ENCODE data around the gene DOC2B. TPM values are rescaled to one million over a fixed set of nuclear protein-coding genes. Genes with fewer than 3 reads are reported as not detected.
"Not testable (repeated sequence)": the region's sequence is repeated elsewhere in the genome, so short reads cannot be mapped to it uniquely, and the experiment has no call there.

Gene DOC2B
- not detected for total RNA-seq

- DNase-seq = peak; percentile 41
- Mint-ChIP-seq H3K27ac (no peak within 1 kb of the TSS), H3K27me3 (peaks cover 35% of the 10 kb centered on the region), H3K9me3 (no peaks in the 10 kb centered on the region), H3K4me3 (peak within 1 kb of the TSS; percentile 44), H3K4me1 (peaks cover 7% of the 10 kb centered on the region), H3K36me3 (no peaks in the 10 kb centered on the region)
- POLR2A ChIA-PET = no interaction called here
- peak; percentile 60 for ATAC-seq (ENCODE audit: low read depth)
These were observed at the start of gene DOC2B for GRCh38 chr17:181245-182049. Gene DOC2B (minus strand): TSS chr17:181650. CDS start chr17:181479, 171 bp downstream.

DNA sequence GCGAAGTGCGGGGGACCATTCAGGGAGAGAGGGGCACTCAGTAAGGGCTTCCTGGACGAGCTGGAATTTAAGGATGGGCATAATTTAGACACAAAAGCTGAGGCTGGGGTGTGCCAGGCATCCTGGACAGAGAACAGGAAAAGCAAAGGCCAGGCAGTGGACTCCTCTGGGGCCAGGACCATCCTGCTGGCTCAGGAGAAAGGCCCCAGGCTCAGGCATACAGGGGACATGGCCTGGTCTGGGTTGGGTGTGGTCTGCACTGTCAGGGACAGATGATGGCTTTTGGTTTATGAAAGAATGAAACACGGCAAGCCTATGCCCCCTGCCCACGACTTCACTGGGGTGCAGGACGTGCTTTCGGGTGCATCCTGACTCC lies 48.9 kb upstream of the DOC2B start:
- H3K4me3 Mint-ChIP-seq = no peak overlapping the region
- H3K4me1 Mint-ChIP-seq = no peaks in the 10 kb centered on the region
- POLR2A ChIA-PET = no interaction called here
- no peaks in the 10 kb centered on the region for H3K36me3 Mint-ChIP-seq
- H3K27me3 Mint-ChIP-seq = peaks cover 2% of the 10 kb centered on the region
- ATAC-seq (ENCODE audit: low read depth) = no peak
- H3K9me3 Mint-ChIP-seq = no peaks in the 10 kb centered on the region
- DNase-seq = no peak
- H3K27ac Mint-ChIP-seq = no peak overlapping the region

- DNase-seq (no peak), ATAC-seq (ENCODE audit: low read depth) (no peak)
- POLR2A ChIA-PET = no interaction called here
- Mint-ChIP-seq H3K4me1 (no peaks in the 10 kb centered on the region), H3K36me3 (no peaks in the 10 kb centered on the region), H3K9me3 (no peaks in the 10 kb centered on the region), H3K4me3 (no peak overlapping the region), H3K27me3 (peaks cover under 1% of the 10 kb centered on the region), H3K27ac (no peak overlapping the region)
These were observed 48.4 kb upstream of the DOC2B start for GRCh38 chr17:229709-230394.

- Mint-ChIP-seq H3K27me3 (no peaks in the 10 kb centered on the region), H3K4me3 (no peak overlapping the region), H3K36me3 (no peaks in the 10 kb centered on the region), H3K27ac (no peak overlapping the region), H3K9me3 (no peaks in the 10 kb centered on the region), H3K4me1 (no peaks in the 10 kb centered on the region)
- ATAC-seq (ENCODE audit: low read depth) = no peak
- DNase-seq = no peak
- POLR2A ChIA-PET = no interaction called here
These were observed 47.7 kb upstream of the DOC2B start for GRCh38 chr17:228951-229708.

DNA sequence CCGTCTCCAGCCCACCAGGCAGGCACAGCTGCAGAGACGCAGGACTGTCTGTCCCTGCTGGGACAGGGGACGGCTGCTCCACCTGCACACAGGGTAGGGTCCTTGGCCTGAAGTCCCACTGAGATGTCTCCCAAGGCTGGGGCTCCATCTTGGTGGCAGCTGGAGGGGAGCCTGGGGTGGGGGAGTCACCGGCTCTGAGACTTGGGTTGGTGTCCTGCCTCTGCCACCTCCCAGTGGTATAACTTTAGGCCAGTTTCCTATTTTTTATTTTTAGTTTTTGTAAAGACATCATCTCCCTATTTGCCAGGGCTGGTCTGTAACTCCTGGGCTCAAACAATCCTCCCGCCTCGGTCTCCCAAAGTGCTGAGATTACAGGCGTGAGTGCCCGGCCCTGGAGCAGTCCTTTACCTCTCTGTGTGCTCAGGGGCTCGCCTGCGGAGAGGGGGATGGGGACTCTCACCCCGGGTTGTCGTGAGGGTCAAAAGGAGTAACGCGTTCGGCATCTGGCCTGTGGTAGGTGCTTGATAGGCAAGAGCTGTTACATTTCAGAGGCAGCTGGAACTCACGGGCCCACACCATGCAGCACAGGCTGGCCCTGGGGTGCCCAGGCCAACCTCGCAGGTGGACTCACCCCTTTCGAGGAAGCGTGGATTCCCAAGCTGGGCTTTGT lies 46.6 kb upstream of the DOC2B start:
- Mint-ChIP-seq H3K9me3 (no peaks in the 10 kb centered on the region), H3K27me3 (no peaks in the 10 kb centered on the region), H3K4me3 (no peak overlapping the region), H3K36me3 (no peaks in the 10 kb centered on the region), H3K4me1 (no peaks in the 10 kb centered on the region), H3K27ac (no peak overlapping the region)
- ATAC-seq (ENCODE audit: low read depth) (no peak), DNase-seq (no peak)
- POLR2A ChIA-PET = no interaction called here

GRCh38 chr17:227078-227945 lies 45.9 kb upstream of the DOC2B start:
- Mint-ChIP-seq H3K4me1 (no peaks in the 10 kb centered on the region), H3K9me3 (no peaks in the 10 kb centered on the region), H3K4me3 (no peak overlapping the region), H3K36me3 (no peaks in the 10 kb centered on the region), H3K27me3 (no peaks in the 10 kb centered on the region), H3K27ac (no peak overlapping the region)
- POLR2A ChIA-PET = no interaction called here
- ATAC-seq (ENCODE audit: low read depth) (no peak), DNase-seq (no peak)

- DNase-seq (no peak), ATAC-seq (ENCODE audit: low read depth) (no peak)
- Mint-ChIP-seq H3K27me3 (no peaks in the 10 kb centered on the region), H3K27ac (no peak overlapping the region), H3K4me1 (no peaks in the 10 kb centered on the region), H3K4me3 (no peak overlapping the region), H3K36me3 (no peaks in the 10 kb centered on the region), H3K9me3 (no peaks in the 10 kb centered on the region)
- POLR2A ChIA-PET = no interaction called here
These were observed 44.9 kb upstream of the DOC2B start for GRCh38 chr17:226108-227077.

- Mint-ChIP-seq H3K9me3 (no peaks in the 10 kb centered on the region), H3K36me3 (no peaks in the 10 kb centered on the region), H3K27ac (no peak overlapping the region), H3K27me3 (no peaks in the 10 kb centered on the region), H3K4me3 (no peak overlapping the region), H3K4me1 (no peaks in the 10 kb centered on the region)
- ATAC-seq (ENCODE audit: low read depth) (no peak), DNase-seq (no peak)
- POLR2A ChIA-PET = no interaction called here
These were observed 44.1 kb upstream of the DOC2B start for GRCh38 chr17:225551-225950.

DNA sequence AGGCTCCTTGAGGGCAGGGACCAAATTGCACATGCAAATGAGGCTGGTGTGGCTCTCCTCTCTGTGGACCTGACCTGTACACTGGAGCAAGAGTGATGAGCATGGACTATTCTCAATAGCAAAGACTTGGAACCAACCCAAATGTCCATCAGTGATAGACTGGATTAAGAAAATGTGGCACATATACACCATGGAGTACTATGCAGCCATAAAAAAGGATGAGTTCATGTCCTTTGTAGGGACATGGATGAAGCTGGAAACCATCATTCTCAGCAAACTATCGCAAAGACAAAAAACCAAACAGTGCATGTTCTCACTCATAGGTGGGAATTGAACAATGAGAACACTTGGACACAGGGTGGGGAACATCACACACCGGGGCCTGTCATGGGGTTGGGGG lies 43.1 kb upstream of the DOC2B start:
- ATAC-seq (ENCODE audit: low read depth); H3K4me3 Mint-ChIP-seq; H3K9me3 Mint-ChIP-seq; H3K27me3 Mint-ChIP-seq; H3K27ac Mint-ChIP-seq; POLR2A ChIA-PET; H3K36me3 Mint-ChIP-seq; DNase-seq; H3K4me1 Mint-ChIP-seq: not testable (repeated sequence)

DNA sequence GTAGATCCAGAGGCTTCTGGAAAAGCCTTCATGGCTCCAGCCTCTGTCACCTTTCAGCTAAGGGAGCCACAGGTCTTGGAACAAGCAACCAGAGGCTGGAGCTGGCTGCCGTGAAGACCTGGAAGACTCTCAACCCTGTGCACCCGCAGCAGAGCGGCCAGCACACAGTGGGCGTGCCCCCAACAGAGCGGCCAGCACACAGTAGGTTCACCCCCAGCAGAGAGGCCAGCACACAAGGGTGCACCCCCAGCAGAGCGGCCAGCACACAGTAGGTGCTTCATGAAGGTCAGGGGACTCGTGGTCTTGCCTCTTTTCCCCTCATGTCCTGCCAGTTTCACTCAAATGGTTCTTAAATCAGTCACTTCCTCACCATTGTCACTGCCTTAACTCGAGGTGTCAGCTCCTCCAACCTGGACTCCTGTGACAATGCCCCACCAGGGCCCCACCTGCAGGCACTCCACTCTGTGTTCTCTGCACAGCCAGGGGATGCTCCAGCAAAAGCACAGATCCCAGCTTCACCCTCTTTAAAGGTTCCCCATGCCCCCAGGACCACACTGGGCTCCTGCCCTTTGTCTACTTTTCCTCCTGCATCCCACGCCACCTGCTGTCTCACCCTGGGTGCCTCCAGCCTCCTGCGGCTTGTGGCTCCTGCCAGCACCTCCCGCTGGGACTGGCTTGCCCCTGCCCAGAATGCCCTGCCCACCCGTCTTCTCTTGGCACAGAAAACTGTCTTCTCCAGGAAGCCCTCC lies 42.4 kb upstream of the DOC2B start:
- DNase-seq (no peak), ATAC-seq (ENCODE audit: low read depth) (no peak)
- POLR2A ChIA-PET = no interaction called here
- H3K9me3 Mint-ChIP-seq = no peaks in the 10 kb centered on the region
- no peak overlapping the region for H3K4me3 Mint-ChIP-seq
- H3K27ac Mint-ChIP-seq = no peak overlapping the region
- no peaks in the 10 kb centered on the region for H3K27me3 Mint-ChIP-seq
- no peaks in the 10 kb centered on the region for H3K36me3 Mint-ChIP-seq
- H3K4me1 Mint-ChIP-seq = no peaks in the 10 kb centered on the region

- DNase-seq (no peak), ATAC-seq (ENCODE audit: low read depth) (no peak)
- Mint-ChIP-seq H3K36me3 (no peaks in the 10 kb centered on the region), H3K27ac (no peak overlapping the region), H3K27me3 (no peaks in the 10 kb centered on the region), H3K9me3 (no peaks in the 10 kb centered on the region), H3K4me1 (no peaks in the 10 kb centered on the region), H3K4me3 (no peak overlapping the region)
- POLR2A ChIA-PET = no interaction called here
These were observed 40.7 kb upstream of the DOC2B start for GRCh38 chr17:222172-222571.

Measured in activated naive CD8-positive, alpha-beta T cell treated with anti-CD3 and anti-CD28 coated beads, Interleukin-2, amount 10 ng/mL, durations not matched to agents 7 days and 5 days (primary cell).